Adrenal gland (tissue), 5 donors: ENCODE data around the gene COPB2.

Experiments used
- CTCF ChIP-seq, 6 experiments: fragments of 450-650 bp in 4 of 6; fragments of 200-600 bp in 2 of 6; sonication (generic) in 1 of 6; IDR thresholded peaks; 1 replicate in 5 of 6; 2 replicates in 1 of 6; pipeline versions ENCODE4 v1.5.1 to v1.8.0; 2016 to 2021; ENCODE audit warnings: antibody characterized with exemption in 6 of 6, mild to moderate bottlenecking in 2 of 6, moderate library complexity in 1 of 6
- POLR2A ChIP-seq, 2 donors: fragments of 450-650 bp; IDR thresholded peaks; one replicate each; pipeline ENCODE4 v1.6.1; 2017; ENCODE audit warnings: antibody characterized with exemption in 2 of 2, mild to moderate bottlenecking in 2 of 2, moderate library complexity in 1 of 2
- donor health status: DM: no; HTN: no; CAD: no.

GRCh38 chr3:139355891-139356290 is 33.6 kb downstream of the COPB2 start:
- TF ChIP-seq CTCF (IDR thresholded peaks at IDR 0.05) (no peak), POLR2A (IDR thresholded peaks at IDR 0.05) (no peak)
